HG02943 (cell line): Measurements from ENCODE around the gene AK5.
"Not testable (repeated sequence)": the region's sequence is repeated elsewhere in the genome, so short reads cannot be mapped to it uniquely, and the experiment has no call there.

ENCODE experiments used
- ATAC-seq: cut with Tn5 transposase; IDR thresholded peaks from one replicate; pipeline ENCODE4 v1.9.1; 2021; ENCODE audit warnings: mild to moderate bottlenecking, low read depth, moderate library complexity; ENCODE audit not compliant: unreplicated experiment

The AK5 gene

DNA sequence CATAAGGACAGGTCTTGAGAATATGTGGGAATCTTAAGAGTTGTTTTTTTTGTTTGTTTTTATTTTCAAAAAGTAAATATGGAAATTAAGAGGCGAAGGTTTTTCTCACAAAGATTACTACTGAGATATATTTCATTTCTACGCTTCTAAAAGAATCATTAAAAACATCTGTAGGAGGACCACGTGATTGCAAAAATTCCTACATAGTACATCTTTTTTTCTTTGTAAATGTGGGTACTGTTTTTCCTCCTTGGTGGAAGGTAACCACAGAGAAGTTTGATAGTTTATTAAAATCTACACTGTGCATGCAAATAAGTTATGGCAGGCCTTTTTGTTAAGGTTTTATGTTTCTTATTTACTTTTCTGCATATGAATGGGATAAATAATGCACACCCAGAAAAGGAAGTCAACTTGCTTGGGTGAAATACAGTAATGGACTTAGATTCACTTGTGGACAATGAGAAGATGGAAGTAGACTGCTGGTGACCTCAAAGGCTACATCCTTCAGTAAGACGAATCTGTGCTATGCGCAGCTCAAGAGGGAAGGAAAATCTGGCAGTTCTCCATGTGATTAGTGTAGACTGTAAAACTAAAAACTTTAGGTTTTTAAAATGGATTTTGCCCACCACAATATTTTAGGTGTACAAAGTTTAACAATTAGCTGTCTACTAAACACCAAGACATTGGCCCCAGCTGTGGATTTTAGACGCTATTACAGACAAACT, 2.0 kb downstream of the AK5 start:
- ATAC-seq = no peak

DNA sequence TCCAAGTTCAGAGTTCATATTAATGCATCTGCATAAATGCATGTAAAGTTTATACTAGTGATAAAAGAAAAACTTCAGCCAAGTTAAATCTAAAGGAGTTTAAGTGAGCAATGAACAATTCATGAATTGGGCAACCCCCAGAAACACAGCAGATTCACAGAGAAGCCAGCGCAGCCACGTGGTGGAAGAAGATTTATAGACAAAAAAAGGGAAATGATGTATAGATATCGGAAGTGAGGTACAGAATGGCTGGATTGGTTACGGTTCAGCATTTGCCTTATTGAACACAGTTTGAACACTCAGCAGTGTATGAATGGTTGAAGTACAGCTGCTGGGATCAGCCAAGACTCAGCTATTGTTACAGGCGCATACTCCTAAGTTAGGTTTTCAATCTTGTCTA, 5.7 kb downstream of the AK5 start:
- no peak for ATAC-seq

DNA sequence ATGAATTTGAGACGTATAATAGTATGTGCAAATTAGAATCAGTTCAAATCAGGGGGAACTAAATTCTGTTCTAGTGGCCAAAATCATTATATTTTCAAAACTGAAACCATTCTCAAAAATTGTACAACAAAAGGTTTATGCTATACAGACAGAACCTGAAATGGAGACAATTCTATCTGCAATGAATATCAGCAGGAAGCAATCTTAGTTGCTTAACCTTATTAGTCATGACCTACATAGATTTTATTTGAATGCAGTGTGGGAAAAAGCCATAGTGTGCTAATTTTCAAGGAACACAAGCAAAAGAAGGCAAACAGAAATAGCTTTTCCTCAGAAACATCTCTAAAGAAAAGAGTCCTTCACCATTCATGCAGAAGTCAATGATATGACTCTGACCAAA, 6.5 kb downstream of the AK5 start:
- ATAC-seq = no peak

DNA sequence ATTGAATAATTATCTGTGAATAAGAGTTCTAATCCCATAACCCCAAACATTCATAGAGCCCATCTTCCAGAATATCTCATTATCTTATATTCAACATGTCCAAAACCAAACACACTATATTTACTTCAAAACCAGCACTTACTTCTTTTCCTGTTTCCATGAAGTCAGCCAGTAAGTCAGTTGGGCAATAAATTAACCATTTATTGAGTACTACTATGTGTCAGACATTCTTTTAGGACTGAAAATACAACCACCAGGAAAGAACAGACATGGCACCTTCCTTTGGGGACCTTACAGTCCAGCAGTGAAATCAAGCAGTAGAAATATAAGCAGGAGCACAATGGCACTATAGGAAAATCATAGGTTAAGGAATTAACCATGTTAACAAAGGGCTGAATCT, 8.8 kb downstream of the AK5 start:
- no peak for ATAC-seq

DNA sequence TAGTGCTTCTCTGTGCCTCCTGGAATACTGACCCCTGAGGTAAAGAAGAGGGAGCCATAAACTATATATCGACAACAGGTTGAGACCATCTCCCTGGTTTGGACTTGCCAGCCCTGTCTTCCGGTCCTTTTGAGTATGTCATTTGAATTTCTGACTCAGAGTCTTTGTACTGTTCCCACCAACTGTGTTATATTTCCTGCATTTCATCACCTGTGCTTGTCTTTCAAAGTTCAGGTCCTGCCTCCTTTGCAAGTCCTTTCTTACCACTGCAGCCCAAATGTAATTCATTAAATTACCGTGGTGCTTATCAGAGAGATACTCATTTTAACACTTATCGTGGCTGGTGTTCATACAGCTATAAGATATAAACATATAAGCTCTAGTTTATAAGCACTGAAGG, 10.7 kb downstream of the AK5 start:
- ATAC-seq = no peak

DNA sequence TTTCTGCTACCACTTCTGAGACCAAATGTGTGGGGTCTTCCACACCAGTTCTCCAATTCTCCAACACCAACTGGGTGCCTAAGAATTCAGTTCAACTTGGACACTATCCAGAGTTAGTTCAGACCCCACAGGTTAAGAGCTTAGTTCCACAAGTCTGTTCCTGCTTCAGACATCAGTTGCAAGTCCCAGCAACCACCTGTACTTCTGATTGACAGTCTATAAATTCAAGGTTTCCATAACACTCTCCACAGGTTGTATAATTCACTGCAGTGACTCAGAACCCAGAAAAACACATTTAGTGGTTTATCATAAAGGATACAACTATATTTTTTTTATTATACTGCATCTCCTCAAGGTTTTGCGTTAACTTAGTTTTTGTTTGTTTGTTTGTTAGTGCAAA, 18.7 kb downstream of the AK5 start:
- ATAC-seq = no peak

DNA sequence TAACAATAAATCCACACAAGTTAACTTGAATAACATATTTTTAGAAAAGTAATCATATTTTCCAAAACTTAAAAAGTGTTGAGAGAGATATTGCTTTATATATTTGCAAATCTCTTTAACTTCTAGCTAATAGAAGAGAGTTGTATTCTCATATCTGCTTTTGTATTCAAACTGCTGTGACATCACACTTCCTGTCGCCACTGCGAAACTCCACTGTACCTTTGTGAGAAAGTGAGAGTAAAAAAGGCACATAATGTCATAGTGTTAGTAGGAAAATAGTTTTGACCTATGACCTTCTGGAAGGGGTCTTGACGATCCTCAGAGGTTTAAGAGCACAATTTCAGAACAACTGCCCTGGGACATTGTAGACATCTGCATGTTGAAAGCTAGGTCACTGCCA, 21.6 kb downstream of the AK5 start:
- ATAC-seq = no peak

DNA sequence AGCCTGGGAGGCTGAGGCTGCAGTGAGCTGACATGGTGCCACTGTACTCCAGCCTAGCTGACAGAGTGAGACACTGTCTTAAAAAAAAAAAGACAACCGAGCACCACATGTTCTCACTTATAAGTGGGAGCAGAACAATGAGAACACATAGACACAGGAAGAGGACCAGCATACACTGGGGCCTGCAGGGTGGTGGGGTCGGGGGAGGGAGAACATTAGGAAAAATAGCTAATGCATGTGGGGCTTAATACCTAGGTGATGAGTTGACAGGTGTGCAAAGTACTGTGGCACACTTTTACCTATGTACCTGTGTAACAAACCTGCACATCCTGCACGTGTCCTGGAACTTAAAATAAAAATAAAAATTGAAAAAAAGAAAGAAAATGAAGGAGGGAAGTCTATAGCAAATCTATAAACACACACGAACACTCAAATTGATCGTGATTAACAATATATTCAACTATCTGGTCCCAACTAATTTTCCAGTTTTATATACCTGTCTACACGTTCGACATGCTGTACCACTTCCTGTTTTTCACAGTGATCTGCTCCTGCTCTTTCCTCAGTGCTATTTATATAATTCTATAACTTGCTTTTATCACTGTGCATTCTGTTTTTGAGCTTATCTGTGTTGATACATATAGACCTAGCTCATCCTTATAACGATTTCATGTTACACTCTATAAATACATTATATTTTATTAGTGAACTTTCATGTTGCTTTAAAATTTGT, 27.2 kb downstream of the AK5 start:
- ATAC-seq = no peak

DNA sequence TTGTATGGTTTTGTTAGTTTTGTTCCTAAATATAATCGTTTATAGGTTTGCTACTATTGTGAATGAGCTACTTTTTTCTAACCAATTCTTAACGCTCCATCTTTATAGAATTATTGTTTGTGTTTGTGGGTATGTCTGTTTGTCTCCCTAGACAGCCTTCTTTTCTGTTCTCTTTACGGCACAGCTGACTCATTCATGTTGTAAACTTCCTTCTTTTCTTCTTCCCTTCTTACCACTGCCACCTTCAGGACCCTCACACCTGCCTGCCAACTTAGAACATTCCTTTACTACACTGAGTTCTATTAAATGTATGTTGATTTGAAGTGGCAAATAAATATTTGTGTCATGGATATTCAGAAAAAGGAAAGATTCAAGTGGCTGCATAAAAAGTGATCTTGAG, 29.1 kb downstream of the AK5 start:
- ATAC-seq = no peak

DNA sequence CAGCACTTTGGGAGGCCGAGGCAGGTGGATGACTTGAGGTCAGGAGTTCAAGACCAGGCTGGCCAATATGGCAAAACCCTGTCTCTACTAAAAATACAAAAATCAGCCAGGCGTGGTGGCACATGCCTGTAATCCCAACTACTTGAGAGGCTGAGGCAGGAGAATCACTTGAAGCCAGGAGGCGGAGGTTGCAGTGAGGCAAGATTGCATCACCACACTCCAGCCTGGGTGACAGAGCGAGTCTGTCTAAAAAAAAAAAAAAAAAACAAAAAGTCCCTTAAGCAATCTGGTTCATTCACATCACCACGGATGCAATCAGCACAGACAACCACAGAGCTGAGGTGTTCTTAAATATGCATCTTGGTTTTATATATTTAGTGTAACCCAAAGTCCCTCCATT, 30.5 kb downstream of the AK5 start:
- ATAC-seq = not testable (repeated sequence)

DNA sequence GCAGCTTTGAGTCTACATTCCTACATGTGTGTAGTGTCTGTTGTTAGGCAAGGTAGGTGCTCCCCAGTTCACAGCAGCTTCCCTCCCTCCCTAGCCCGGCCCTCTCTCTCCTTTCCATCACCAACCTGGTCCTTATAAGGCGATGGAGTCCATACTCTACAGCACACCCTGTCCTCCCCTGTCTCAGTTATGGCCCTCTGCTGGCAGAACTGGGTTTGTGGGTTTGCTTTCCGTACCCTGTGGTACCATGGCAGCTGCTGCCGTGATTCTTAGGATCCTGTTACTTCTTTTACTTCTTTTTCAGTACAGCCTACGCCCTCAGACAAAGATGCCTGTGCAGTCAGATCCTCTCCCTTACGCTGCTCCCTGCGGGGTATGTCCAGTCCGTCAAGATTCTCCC, 31.7 kb downstream of the AK5 start:
- ATAC-seq = no peak

DNA sequence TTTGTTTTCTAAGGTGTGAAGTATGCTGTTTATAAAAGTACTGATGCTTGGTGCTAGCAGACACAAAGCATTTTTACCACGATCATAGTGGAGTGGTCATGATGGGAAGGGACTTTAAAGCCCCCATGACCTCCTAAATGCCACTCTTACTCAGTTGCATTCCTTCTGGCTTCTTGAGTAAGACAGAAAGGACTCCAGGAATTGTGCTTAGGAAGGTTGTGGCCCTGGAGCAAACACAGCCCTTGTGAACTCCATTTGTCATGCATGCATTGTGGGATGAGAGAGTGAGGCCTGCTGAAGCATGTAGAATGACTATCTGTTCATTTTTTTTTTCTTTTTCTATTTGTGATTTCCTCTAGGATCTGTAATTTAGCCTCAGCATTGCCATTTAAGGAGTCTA, 34.2 kb downstream of the AK5 start:
- no peak for ATAC-seq

DNA sequence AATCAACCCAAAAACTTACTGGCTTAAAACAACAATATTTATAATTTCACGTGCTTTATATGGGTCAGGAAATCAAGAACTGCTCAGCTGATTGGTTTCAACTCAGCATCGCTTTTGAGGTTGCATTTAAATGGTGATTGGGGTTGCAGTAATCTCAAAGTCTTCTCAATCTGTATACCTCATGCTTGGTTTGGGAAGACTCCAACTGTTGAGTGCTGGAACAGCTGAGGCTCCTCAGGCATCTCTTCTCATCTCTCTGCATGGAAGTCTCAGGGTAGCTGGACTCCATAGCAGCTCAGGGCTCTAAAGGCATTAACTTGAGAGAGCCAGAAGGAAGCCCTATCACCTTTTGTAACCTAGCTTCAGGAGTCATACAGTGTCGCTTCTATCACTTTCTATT, 35.1 kb downstream of the AK5 start:
- ATAC-seq = no peak

DNA sequence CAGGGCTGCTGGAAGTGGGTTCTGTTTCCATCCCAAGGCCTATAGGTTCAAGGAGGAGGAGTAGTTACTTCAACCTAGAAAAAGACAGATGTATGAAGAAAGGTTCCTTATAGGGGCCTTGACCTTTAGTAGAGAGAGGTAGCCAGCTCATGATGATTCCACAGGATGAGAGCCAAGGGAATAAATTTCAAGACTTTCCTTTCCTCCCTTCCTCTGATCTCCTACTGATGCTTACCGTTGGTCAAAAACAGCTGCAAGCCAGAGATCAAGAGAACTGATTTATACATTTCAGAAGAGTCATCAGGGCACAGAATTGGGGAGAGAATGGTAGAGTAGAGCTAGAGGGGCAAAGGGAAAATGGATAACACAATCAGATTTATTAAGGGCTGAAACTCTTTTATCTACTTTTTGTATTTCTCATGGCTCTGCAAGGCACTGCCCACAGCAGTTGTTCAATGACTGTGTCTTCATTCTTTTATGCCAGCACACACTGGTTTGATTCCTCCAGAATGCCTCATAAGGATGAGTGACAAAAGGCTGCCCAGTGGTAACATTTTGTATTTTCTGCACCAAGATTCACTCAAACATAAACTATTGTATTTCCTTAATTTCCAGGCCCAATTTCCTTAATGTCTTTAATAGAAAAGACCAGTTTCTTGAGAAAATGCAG, 37.4 kb downstream of the AK5 start:
- ATAC-seq = no peak

DNA sequence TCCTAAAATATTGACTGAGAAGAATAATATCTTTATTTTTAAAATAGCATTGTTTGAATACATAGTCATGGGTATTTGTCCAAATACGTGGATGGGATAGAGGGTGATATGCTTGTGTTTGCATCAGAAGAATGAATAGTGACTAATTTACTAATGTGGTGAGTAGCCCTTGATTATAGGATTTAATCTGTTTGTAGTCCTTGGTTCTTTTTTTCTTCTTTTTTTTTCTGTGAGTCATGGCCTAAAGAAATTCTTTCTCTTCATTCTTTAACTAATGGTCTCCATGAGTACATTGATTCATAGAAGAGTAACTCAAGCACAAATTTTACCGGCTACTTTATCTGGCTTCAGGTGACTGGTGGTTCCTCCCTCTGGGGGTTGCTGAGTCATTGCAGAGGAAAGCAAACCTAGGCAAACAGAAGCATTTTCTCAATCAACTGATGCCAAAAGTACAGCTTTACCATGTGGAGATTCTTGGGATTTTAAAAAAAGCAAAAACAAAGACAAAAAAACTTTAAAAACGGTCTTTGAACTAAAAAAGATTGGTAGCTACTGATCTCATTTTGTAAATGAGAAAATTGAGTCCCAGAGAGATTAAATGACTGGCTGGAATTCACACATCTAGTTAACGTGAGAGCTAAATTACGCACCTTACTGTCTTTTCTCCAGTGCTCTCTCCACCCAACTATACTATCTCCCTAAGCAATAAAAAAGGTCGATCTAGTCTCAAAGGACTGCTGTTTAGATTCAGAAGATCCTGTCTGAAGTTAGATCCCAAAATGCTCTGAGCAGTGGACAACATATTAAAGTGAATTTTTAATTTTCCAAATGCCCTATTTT, 40.5 kb downstream of the AK5 start:
- no peak for ATAC-seq

DNA sequence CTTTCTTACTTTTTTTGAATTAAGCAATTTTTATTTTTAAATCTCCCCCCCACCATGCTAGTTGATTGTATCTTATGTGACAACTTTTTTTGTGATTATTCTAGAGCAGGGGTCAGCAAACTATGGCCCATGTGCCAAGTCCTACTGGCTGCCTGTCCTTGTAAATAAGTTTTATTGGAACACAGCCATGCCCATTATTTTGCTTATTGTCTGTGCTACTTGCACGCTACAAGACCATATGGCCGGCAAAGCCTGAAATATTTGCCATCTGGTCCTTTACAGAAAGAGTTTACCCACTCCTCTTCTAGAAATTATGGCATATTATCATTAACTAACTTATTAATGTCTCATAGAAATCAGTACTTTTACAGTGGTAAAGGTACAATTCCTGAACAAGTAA, 51.7 kb downstream of the AK5 start:
- ATAC-seq = no peak

DNA sequence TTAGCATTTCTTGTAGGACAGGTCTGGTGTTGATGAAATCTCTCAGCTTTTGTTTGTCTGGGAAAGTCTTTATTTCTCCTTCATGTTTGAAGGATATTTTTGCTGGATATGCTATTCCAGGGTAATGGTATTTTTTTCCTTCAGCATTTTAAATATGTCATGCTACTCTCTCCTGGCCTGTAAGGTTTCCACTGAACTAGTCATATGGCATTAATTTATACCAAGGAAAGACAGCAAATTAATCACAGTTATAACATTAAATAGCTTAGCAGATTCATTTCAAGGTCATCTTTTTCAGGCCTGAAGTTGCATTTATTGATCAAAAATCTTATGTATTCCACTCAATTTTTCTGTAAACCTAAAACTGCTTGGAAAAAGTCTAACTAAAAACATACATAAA, 54.9 kb downstream of the AK5 start:
- ATAC-seq = no peak

DNA sequence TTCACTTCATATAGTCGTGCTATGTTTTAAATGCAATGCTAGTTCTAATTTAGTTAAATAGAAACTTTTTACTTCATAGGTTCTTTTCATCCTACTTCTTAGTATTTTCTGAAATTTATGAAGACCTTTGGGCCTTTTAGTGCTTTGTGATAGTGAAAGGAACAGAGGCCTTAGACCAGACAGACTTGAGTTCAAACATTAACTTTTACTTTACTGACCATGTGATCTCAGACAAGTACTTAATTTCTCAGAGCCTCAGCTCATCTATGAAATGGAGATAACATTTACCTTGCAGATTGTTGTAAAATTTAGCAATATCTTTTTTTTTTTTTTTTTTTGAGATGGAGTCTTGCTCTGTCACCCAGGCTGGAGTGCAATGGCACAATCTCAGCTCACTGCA, 57.5 kb downstream of the AK5 start:
- ATAC-seq = no peak

DNA sequence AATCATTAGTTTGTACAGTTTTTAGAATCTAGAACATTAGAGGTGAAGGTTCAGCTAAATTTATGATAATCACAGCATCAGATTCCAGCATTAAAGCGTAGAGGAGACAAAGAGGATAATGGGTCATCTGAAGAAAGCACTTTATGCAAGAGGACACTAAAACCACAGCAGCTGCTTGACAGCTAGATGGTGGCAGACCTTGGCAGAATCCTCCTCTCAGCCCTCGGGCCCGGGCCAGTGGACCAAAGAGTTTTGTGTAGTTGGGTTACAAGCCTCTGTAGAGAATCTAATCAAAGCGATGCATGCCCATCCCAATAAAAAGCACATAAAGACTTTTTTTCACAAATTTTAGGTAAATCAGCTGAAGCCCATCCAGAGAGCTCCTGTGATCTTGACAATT, 59.4 kb downstream of the AK5 start:
- ATAC-seq = no peak

DNA sequence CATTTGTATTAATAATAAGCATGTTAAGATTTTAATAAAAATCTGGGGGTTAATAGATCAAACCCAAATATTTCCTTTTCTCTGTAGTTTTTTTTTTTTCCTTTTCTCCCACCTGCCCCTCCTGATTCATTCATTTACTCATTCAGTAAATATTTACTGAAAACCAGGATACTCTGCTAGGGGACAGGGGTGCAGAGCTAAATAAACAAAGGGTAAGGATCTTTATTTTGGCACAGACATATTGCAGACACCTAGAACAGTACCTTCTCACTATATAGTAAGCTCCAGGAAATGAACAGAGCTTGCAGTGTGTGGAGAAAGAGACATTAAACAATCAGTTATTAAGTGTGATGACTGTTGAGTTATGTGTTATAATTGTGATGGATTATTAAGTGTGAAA, 60.9 kb downstream of the AK5 start:
- no peak for ATAC-seq

DNA sequence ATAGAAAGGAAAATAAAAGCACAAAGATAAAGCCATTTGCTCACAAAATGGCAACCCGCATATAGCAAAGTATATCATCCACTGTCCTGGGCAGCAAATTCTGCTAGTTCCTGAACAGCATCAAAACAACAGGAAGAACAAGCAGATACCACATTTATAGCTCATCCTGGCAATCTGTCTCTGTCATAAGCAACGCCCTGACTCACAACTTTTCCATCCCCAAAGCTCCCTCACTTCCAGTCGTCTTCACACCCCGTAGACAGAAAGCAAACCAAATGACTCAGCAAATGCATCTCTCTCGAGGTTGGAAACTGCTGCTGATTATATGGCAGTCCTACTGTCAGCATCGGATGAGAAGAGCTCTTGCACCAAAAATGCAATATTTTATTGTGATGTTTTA, 65.8 kb downstream of the AK5 start:
- ATAC-seq = no peak
